Activated T-cell treated with anti-CD3 and anti-CD28 coated beads for 1 hour (primary cell): ENCODE measurements around the gene CDKAL1.

Experiments used
- DNase-seq: peaks from one replicate; pipeline ENCODE4 v3.0.0-alpha.2; 2020; ENCODE audit warnings: low read depth

The CDKAL1 gene

GRCh38 chr6:21140966-21141365 is 606.7 kb downstream of the CDKAL1 start:
- no peak for DNase-seq

GRCh38 chr6:21141616-21142303 is 607.5 kb downstream of the CDKAL1 start:
- no peak for DNase-seq

GRCh38 chr6:21142741-21143140 is 608.5 kb downstream of the CDKAL1 start:
- no peak for DNase-seq

GRCh38 chr6:21143645-21144044 is 609.4 kb downstream of the CDKAL1 start:
- DNase-seq = no peak

- DNase-seq = no peak
Observed at GRCh38 chr6:21144928-21145327, 610.7 kb downstream of the CDKAL1 start.

- no peak for DNase-seq
Observed at GRCh38 chr6:21147995-21148394, 613.7 kb downstream of the CDKAL1 start.

GRCh38 chr6:21149470-21149869 is 615.2 kb downstream of the CDKAL1 start:
- no peak for DNase-seq

GRCh38 chr6:21150667-21151066 is 616.4 kb downstream of the CDKAL1 start:
- DNase-seq = no peak

- no peak for DNase-seq
Observed at GRCh38 chr6:21151119-21151518, 616.9 kb downstream of the CDKAL1 start.

GRCh38 chr6:21151530-21151929 is 617.3 kb downstream of the CDKAL1 start:
- no peak for DNase-seq

- no peak for DNase-seq
Observed at GRCh38 chr6:21157186-21157929, 623.1 kb downstream of the CDKAL1 start.

GRCh38 chr6:21158149-21158548 is 623.9 kb downstream of the CDKAL1 start:
- no peak for DNase-seq

GRCh38 chr6:21158873-21159272 is 624.6 kb downstream of the CDKAL1 start:
- DNase-seq = no peak

GRCh38 chr6:21159465-21159864 is 625.2 kb downstream of the CDKAL1 start:
- no peak for DNase-seq

- no peak for DNase-seq
Observed at GRCh38 chr6:21161707-21162106, 627.5 kb downstream of the CDKAL1 start.

GRCh38 chr6:21163110-21163837 is 629.0 kb downstream of the CDKAL1 start:
- DNase-seq = no peak

GRCh38 chr6:21163838-21164180 is 629.6 kb downstream of the CDKAL1 start:
- no peak for DNase-seq

GRCh38 chr6:21164768-21165326 is 630.6 kb downstream of the CDKAL1 start:
- no peak for DNase-seq

GRCh38 chr6:21166754-21167153 is 632.5 kb downstream of the CDKAL1 start:
- no peak for DNase-seq

GRCh38 chr6:21167790-21168189 is 633.5 kb downstream of the CDKAL1 start:
- no peak for DNase-seq

GRCh38 chr6:21171801-21172200 is 637.5 kb downstream of the CDKAL1 start:
- no peak for DNase-seq

- DNase-seq = no peak
Observed at GRCh38 chr6:21173031-21173430, 638.8 kb downstream of the CDKAL1 start.

- no peak for DNase-seq
Observed at GRCh38 chr6:21173678-21174077, 639.4 kb downstream of the CDKAL1 start.
